GM18498 (cell line): ENCODE data around the gene CARTPT.

Experiments
- ATAC-seq: cut with Tn5 transposase; IDR thresholded peaks from one replicate; pipeline ENCODE4 v1.9.1; 2021; ENCODE audit warnings: mild to moderate bottlenecking, moderate library complexity; ENCODE audit not compliant: unreplicated experiment

CARTPT gene

DNA sequence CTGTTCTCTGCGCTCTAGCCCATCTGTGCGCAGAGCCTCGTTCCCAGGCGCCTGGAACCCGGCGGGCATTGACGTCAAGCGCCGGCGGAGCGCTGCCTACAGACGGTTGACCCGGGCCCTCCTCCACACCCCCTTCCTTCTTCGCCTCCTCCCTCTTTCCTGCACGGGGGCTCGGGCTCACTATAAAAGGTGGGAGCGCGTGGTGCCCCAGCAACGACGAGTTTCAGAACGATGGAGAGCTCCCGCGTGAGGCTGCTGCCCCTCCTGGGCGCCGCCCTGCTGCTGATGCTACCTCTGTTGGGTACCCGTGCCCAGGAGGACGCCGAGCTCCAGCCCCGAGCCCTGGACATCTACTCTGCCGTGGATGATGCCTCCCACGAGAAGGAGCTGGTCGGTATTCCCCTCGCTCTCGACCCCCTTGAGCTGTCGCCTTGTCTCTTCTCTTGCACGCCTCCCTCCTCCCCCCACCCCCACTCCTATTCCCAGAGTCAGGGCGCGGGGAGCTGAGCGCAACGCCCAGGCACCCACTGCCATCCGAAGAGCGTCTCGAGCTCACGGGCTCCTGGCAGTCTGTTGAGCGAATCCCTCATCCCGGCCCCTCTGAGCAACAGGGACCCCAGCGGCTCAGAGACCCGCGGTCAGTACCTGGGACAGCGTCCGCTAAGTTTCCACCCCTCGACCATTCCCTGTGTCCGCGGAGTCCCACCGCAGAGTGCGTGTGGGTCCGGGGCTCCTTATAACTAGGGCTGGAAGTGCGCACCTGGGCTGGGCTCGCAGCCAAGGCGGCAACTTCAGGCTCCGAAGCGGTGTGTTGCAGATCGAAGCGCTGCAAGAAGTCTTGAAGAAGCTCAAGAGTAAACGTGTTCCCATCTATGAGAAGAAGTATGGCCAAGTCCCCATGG is at the start of gene CARTPT:
CARTPT (plus strand) TSS at position 213 of the 902 bp plus-strand sequence; CDS start at position 232, 19 bp downstream.
- ATAC-seq: no peak

DNA sequence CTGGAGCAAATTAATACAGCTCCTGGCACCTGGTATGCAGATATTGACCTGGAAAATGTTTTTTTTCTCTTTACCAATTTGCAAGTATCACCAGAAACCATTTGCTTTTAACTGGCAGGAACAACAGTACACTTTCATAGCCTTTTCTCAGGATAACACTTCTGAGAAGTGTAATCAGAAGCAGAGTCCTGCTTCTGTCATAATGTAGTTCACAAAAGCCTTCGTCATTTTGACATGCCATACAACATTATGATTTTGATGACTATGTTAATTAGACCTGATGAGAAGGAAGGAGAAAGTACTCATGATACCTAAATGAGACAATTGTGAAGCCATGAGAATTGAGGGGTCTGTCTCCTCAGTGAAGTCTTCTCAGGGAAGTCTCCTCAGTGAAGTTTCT is 41.1 kb upstream of the CARTPT start:
- ATAC-seq: no peak

DNA sequence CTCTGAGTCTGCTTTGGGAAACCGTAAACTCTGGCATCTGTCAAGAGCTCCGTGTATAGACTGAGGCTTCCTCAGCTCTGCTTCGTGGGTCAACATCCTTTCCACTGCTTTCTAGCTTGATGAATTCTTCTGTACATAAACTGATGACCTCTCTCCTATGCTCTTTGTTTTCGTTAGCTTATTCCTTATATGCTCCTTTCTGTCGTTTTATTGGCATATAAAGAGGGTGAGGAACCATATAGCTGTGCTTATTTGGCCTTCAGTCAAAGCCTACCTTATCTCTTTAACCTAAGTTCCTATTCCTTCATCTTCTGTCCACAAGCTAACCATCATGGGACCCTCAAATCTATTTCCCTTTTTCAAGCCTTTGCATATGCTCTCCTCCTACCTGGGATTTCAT is 39.4 kb upstream of the CARTPT start:
- no peak for ATAC-seq

DNA sequence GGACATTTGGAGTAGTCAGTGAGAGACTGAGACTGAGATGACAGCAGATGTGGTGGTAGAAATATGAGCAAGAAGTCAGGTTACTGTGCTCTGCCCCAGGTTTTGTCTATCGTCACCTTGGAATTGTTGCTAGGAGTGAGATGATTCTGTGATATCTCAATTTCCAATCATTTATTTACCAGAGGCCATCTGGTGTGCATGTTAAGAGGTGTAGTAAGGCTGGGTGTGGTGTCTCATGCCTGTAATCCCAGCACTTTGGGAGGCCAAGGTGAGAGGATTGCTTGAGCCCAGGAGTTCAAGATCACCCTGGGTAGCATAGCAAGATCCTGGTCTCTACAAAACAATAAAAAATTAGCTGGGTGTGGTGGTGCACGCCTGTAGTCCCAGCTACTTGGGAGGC is 38.6 kb upstream of the CARTPT start:
- no peak for ATAC-seq

DNA sequence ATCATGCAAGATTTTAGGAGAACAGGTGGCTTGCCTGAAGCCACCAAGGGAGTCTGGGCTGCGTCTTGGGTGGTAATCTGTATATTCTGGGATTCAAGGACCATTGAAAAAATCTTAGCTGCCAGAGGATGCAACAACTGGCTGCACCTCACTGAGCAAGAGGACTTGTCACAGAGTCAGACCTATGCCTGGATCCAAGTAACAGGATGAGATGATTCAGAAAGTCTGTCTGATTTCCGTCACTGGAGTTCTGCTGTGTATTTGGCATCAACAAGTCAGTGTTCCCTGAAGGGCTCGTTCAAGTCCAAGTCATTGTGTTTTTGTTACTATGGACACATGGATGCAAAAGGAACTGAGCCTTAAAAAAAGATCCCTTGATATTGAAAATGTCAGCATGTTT is 37.8 kb upstream of the CARTPT start:
- ATAC-seq: no peak

DNA sequence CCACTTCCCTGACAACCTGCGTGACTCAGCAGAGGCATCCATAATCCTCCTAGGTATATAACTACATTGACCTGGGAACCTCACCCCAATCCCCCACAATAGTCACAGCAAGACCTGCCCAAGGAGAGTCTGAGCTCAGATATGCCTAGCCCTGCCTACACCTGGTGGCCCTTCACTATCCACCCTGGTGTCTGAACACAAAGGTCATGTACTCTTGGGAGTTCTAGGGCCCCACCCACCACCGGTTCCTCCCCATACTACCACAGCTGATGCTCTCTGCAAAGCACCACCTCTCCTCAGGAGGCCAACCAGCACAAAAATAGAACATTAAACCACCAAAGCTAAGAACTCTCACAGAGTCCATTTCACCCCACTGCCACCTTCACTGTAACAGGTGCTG is 34.8 kb upstream of the CARTPT start:
- no peak for ATAC-seq

DNA sequence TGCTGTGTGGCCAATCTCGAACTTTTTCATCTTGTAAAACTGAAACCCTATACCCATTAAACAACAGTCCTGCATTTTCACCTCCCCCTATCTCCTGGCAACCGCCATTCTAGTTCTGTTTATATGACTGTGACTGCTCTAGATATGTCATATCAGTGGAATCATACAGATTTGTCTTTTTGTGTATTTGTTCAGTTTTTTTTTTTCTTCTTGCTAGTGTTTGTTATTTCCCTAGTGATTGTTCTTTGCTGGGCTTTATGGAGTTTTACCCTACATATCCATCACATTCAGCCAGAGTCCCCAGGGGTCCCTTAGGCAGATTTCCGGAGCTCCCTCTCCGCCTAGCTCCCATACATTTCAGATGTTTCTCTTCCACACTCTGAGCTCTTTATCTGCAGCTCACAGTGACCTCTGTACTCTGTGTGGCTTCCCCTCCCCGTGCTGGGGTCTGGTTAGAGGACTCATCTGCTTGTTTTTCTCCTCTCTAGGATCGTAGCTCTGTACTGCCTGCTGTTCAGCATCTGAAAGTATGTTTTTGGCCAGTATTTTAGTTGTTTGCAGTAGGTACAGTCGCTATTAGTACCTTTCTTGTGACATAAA is 25.1 kb upstream of the CARTPT start:
- no peak for ATAC-seq

DNA sequence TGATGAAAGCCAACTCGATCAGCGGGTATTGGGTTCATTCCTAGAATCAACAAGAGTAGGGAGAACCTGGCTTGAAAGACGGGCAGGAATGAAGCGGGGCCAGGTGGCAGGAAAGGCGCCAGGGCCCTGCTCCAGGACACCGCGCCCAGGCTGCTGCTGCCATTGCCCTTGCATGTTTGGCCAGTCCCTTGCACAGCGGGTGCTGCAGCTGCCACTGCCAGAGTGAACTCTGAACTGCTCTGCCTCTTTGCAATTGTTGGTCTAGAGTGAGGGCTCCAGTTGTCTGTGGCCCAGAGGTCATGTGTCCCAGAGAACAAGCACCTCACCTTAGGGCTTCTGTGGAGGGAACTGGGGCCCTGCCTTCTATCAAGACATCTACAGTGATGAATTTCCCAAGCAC is 24.0 kb upstream of the CARTPT start:
- ATAC-seq: no peak

DNA sequence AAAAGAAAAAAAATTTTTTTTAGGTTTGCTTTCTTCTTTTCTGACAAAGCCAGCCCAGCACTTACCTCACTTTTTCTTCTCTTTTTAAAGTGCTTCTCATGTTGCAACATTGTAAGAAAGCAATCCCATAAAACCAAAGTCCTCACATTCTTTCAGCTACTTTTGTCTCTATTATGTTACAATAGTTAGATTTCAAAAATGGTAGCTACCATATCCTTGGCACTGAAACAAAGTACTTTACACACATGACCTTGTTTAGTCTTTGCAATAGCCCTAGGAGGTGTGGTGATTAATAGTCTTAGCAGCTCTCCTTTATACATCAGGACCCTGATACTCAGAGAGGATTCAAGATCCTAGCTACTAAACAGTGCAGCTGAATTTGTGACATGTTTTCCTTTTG is 23.5 kb upstream of the CARTPT start:
- ATAC-seq: no peak

DNA sequence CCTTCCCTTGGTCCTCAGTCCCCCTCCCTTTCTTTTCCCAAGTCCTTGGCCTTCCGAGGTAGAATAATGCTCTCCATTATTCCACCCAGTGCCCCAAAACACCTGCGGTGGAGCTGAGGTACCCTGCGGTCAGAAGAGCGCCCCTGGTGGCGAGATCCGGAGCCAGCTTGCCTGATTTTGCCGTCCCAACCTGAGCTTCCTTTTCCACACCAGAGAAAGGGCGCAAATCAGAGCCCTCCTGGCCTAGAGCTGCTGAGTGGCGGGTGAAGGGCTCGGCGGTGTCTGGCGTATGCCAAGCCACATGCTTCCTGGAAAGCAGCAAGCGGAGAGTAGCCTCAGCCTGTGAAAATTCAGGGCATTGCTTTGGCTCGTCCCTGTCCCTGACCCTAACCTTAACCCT is 21.1 kb upstream of the CARTPT start:
- ATAC-seq: no peak

DNA sequence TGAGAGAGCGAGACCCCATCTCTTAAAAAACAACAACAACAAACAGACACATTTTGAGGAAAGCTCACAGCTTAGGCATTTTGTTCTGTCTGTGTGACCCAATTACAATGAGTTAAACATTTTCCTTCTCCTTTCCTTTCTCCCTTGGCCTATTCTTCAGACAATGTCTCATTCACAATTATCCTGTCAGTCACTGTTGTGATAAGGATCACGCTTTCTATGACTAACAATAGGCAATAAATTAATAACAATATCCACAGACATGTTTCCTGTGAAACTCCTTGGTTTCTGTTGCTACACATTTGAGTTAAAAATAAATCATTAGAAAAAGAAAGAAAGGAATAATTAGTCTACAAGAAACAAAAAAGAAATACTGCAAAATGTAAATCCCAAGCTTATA is 19.8 kb upstream of the CARTPT start:
- ATAC-seq: no peak

DNA sequence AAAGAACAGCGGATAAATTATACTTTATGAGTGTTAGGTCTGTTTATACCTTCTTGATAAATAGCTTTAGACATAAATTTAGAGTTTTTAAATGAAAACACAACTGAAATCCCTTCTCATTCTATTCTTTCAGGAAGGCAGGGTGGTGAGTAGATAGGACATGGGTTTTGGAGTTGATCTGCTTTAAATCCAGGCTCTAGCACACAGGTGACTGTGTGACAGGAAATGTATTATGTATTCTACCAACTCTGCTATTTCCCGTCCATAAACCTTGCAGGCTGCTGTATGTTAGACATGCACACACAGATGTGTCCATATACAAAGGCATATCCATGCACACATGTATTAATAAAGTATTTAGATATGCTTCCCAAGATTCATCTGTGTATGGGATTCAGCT is 19.3 kb upstream of the CARTPT start:
- no peak for ATAC-seq

DNA sequence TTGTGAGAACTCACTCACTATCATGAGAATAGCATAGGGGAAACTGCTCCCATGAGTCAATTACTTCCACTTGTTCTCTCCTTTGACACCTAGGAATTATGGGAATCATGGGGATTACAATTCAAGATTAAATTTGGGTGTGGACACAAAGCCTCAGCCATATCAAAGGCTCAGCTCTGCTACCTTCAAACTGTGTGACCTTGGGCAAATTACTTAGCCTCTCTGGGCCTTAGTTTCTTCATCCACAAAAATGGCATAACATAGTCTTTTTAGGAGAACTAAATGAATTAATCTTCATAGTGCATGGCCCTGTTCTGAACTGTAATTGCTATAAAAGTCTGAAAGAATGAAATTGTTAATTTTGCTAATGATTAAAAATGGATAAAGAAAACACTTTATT is 18.3 kb upstream of the CARTPT start:
- ATAC-seq: no peak

DNA sequence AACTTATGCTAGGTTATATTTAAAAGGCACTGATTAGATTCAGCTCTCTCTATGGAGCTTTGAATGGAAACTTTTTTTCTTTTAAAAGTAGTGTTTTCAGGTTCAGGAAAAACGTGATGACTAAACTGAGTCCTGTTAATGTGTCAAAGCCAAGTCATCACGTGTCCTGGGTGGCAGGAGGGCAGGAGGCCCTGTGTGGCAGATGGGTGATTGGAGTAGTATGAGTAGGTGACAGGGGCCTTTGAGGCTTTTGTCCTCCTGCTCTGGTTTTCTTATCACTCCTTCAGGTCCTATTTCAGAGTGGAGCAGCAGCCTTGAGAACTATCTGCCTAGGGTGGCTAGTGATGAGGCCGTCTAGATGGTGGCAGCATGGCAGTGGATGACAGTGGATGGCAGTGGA is 17.7 kb upstream of the CARTPT start:
- no peak for ATAC-seq

DNA sequence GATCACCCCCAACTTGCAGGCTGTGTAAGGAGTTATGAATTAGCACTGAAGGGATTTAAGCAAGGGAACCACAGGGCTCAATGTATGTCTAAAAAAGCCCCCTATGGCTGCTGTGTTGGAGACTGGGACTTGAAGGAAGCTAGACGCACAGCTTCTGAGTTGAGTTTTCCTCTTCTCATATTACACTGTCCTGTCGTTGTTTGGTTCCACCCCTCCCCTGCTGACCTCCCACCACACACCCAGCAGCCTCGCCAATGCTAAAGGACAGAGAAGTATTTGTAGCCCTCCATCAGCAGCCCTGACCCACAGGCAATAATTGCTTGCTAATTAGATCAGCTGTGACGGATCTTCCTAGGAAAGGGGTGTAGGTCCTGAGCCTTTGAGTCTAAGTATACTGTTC is 15.1 kb upstream of the CARTPT start:
- ATAC-seq: no peak

DNA sequence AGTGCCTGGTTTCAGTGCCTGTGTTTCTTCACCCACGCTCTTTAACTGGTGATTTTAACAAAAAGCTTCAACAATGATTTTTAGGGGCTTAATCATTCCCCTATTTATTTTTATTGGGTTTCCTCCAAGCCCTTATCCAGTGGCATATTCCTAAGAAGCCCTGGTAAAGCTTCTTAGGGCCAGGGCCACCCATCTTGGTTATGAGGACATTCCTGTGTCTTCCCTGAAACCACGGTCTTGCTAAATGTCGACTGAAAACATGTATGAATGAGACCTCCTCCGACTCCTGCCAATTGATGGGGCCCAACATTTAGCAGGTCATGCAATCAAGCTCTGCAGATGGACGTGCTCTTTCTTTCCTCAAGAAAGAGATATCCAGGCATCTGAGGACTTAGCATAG is 13.7 kb upstream of the CARTPT start:
- no peak for ATAC-seq

DNA sequence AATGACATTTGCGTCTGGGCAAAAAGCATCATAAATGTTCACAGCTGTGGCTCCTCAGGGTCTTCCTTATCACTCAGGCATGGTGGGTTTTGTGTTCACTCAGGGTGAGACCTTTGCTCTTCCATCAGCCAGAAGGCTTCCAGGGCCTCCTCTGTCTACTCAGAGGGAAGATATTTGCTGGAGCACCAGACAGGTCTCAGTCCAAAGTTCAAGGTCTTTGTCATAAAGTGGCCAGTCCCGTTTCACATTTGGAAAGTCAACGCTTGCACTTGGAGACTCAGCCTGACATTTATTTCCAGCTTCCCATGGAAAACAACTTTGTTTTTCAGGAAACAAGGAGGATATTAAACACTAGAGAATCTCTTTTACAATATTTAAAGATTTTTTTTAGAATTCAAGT is 12.2 kb upstream of the CARTPT start:
- no peak for ATAC-seq

DNA sequence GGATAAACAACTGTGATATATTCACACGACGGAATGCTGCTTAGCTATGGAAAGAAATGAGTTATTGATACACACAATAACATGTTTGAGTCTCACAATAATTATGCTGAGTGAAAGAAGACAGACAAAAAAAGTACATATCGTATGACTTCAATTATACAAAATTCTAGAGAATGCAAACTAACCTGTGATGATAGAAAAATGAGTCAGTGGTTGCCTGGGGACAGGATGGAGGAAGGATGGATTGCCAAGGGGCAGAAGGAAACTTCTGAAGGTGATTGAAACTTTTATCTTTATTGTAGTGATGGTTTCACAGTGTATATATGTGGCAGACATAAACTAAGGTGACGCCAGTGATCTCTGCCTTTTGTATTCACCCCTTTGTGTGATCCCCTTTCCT is 7.5 kb upstream of the CARTPT start:
- no peak for ATAC-seq

DNA sequence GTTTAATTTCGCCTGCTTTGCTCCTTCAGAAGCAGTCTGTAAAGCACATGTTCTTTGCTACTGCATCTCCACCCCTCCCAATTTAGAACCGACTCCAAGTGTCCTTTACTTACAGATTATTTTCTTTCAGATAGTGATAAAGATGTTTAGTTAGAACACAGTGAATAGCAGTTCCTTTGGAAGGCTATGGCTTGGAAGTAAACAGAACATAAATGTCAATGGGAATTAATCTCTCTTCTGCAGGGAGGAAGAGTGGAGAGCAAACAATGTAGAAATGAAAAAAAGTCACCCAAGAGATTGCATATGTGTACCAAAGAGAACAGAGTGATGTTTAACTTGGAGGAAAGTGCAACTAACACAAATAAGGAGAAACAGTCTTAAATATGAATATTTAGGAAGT is 4.2 kb upstream of the CARTPT start:
- ATAC-seq: no peak

DNA sequence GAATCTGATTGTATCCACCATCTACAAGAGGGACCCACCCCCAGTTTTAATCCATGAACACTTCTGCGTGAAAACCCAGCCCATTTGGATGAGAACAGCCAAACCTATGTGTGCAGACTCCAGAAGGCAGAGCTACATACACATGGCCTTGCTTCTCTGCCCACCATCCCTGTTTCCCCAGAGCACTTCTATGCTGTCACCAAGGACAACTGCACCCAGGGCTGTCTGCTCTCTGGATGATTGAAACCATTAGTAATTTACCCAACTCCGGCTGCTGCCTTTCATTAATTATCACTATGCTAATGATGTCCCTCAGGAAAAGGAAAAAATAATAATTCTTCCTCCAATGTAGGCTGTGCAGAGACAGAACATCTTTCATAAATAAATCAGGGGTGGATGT is 8.9 kb downstream of the CARTPT start:
- no peak for ATAC-seq

DNA sequence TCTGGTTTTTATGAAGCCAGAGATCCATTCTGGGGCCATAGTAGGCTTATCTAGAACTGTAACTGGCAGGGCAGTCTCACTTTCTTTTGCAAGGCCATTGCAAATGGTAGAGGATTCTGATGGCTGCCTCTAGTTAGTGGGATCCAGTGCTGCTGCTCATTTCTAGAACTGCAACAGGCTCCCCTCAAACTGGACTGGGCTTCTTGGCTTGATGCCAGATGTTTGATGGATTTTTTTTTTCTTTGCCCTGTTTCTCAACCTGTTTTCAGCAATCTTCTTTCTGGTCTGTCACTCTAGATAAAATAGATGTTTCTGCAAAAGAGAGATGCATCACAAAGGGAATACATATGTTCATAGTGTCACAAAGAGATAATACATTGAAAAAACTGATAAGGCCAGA is 11.9 kb downstream of the CARTPT start:
- no peak for ATAC-seq

DNA sequence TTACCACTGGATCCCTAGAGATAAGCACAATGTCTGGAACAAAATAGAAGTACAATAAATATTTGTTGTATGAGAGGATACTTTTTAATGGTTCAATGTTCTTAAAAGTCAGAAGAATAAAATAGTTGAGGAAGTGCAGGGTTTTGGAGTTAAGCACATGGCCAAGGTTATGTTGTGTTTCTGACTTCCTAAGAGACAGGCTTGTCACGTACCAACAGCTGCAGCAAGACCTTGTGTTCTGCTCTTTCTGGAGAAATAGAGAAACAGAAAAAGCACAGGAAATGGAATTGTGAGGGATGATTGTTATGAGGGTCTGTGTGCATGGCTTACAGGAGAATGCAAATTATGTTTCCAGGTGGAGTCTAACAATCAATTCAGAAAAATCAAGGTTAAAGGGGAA is 12.9 kb downstream of the CARTPT start:
- ATAC-seq: no peak

DNA sequence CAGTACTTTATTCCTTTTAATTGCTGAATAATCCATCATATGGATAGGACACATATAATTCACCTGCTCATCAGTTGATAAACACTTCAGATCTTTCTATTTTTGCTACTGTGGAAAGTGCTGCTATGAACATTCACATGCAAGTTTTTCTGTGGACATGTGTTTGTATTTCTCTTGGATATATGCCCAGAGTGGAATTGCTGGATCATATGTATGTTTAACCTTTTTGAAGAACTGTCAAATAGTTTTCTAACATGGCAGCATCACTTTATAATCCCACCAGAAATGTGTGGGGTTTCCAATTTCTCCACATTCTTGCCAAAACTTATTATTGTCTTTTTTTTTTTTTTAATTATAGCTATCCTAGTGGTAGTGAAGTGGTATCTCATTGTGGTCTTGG is 15.1 kb downstream of the CARTPT start:
- no peak for ATAC-seq
